Measurements from ENCODE around the gene ANKS4B.

DNA sequence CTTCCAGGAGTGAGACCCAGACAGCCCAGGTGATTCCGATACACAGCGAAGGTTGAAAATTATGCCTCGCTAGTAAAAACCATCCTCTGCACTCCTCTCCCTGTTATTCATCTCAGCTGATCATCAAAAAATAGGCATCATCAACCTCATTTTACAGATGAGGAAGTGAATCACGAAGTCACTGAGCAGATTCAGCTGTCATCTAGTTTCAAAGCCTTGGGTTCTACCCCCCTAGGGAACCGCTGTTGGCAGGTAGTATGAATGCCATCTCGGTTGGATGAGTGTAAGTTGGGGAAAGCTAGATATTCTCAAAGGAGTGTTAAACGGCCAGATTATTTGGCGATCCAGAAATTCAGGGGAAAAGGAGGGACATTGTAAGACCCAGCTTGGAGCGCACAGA is 42.6 kb downstream of the ANKS4B start:
- TF ChIP-seq TAF1 (IDR thresholded peaks at IDR 0.05; ENCODE audit: low read depth, low read length) = no peak
- no peak for TF ChIP-seq POLR2A (IDR thresholded peaks at IDR 0.05; ENCODE audit: low read depth, low read length)
- TF ChIP-seq POLR2AphosphoS5 (IDR thresholded peaks at IDR 0.05; ENCODE audit: low read depth, low read length) = no peak
- TF ChIP-seq POU2F2 (IDR thresholded peaks at IDR 0.05; ENCODE audit: low read depth, low read length) = no peak
- no peak for TF ChIP-seq PAX5 (IDR thresholded peaks at IDR 0.05; ENCODE audit: insufficient read depth, low read length, severe bottlenecking)
- peak; percentile 90 for TF ChIP-seq SPI1 (IDR thresholded peaks at IDR 0.05; ENCODE audit: low read depth, low read length)

Measured in GM12891 (cell line).